MM.1S (cell line): ENCODE data around the gene NDUFAF8.

ENCODE experiments used
- DNase-seq: peaks from one replicate; pipeline ENCODE4 v3.0.0-alpha.2; 2015
- H2AFZ ChIP-seq: fragments of 300-600 bp; sonication (generic); 2 replicates; pipeline ENCODE4 v1.6.0; 2016; ENCODE audit warnings: antibody characterized with exemption, low read length
- H3F3A ChIP-seq: fragments of 300-600 bp; sonication (generic); 2 replicates; pipeline ENCODE4 v1.6.1; 2016; ENCODE audit warnings: mild to moderate bottlenecking, antibody characterized with exemption, low read length, moderate library complexity, mixed read lengths; ENCODE audit not compliant: insufficient read depth
- H3K27ac ChIP-seq: fragments of 300-600 bp; sonication (generic); 2 replicates; pipeline ENCODE4 v1.5.1; 2016; ENCODE audit warnings: mild to moderate bottlenecking, low read length
- H3K27me3 ChIP-seq: fragments of 300-600 bp; sonication (generic); replicated peaks from 2 replicates; pipeline ENCODE4 v1.6.0; 2016; ENCODE audit warnings: low read length; ENCODE audit not compliant: insufficient read depth
- H3K36me3 ChIP-seq: fragments of 300-600 bp; sonication (generic); replicated peaks from 2 replicates; pipeline ENCODE4 v1.6.1; 2016; ENCODE audit warnings: mild to moderate bottlenecking, low read length, mixed read lengths; ENCODE audit not compliant: insufficient read depth
- H3K4me1 ChIP-seq: fragments of 300-600 bp; sonication (generic); 2 replicates; pipeline ENCODE4 v1.6.1; 2016; ENCODE audit warnings: low read length, mixed read lengths
- H3K4me2 ChIP-seq: fragments of 300-600 bp; sonication (generic); 2 replicates; pipeline ENCODE4 v1.6.0; 2016; ENCODE audit warnings: low read depth, low read length
- H3K4me3 ChIP-seq: fragments of 300-600 bp; sonication (generic); 2 replicates; pipeline ENCODE4 v1.5.1; 2016; ENCODE audit warnings: low read length, mixed read lengths
- H3K79me2 ChIP-seq: fragments of 300-600 bp; sonication (generic); 2 replicates; pipeline ENCODE4 v1.6.1; 2016; ENCODE audit warnings: mixed run types, low read length, mixed read lengths
- H3K9ac ChIP-seq: fragments of 300-600 bp; sonication (generic); 2 replicates; pipeline ENCODE4 v1.6.1; 2016; ENCODE audit warnings: low read length, mixed read lengths
- H3K9me2 ChIP-seq: fragments of 300-600 bp; sonication (generic); replicated peaks from 2 replicates; pipeline ENCODE4 v1.6.1; 2016; ENCODE audit warnings: mild to moderate bottlenecking, low read length, mixed read lengths; ENCODE audit not compliant: insufficient read depth
- H3K9me3 ChIP-seq: fragments of 300-600 bp; sonication (generic); replicated peaks from 2 replicates; pipeline ENCODE4 v1.6.1; 2016; ENCODE audit warnings: mild to moderate bottlenecking, low read length, mixed read lengths; ENCODE audit not compliant: insufficient read depth
- H4K20me1 ChIP-seq: fragments of 300-600 bp; sonication (generic); 2 replicates; pipeline ENCODE4 v1.6.1; 2016; ENCODE audit warnings: mild to moderate bottlenecking, low read length, moderate library complexity, mixed read lengths; ENCODE audit not compliant: insufficient read depth
- CTCF ChIP-seq: fragments of 300-600 bp; sonication (generic); IDR thresholded peaks from 2 replicates; pipeline ENCODE4 v1.5.1; 2016; ENCODE audit warnings: antibody characterized with exemption, low read length, mixed read lengths
- EZH2 ChIP-seq: fragments of 300-600 bp; sonication (generic); optimal IDR thresholded peaks from 2 replicates; pipeline ENCODE3; 2017; ENCODE audit warnings: low read depth, mild to moderate bottlenecking, antibody characterized with exemption, low read length, mixed read lengths
- EZH2phosphoT487 ChIP-seq: fragments of 300-600 bp; sonication (generic); IDR thresholded peaks from 2 replicates; pipeline ENCODE4 v1.6.1; 2018; ENCODE audit warnings: antibody characterized with exemption, low read length

The NDUFAF8 gene

GRCh38 chr17:81233811-81234505 lies 5.2 kb upstream of the NDUFAF8 start:
- no peak for DNase-seq
- Histone ChIP-seq H4K20me1 (no peaks in the 10 kb centered on the region), H3K27ac (no peak overlapping the region), H3K79me2 (peaks cover 38% of the 10 kb centered on the region), H3K36me3 (no peaks in the 10 kb centered on the region), H3F3A (no peaks in the 10 kb centered on the region), H3K9me3 (no peaks in the 10 kb centered on the region), H3K4me1 (peaks cover 6% of the 10 kb centered on the region), H3K9ac (no peak overlapping the region), H3K4me2 (no peak overlapping the region), H3K9me2 (no peaks in the 10 kb centered on the region), H2AFZ (no peak overlapping the region), H3K4me3 (no peak overlapping the region), H3K27me3 (no peaks in the 10 kb centered on the region)
- TF ChIP-seq EZH2phosphoT487, result no peak
- no peak for TF ChIP-seq CTCF

- H3K9me2 ChIP-seq, result no peaks in the 10 kb centered on the region
- H3K27me3 ChIP-seq, result no peaks in the 10 kb centered on the region
- H2AFZ ChIP-seq, result no peak overlapping the region
- no peaks in the 10 kb centered on the region for H3F3A ChIP-seq
- H3K36me3 ChIP-seq, result no peaks in the 10 kb centered on the region
- peaks cover 6% of the 10 kb centered on the region for H3K4me1 ChIP-seq
- no peak for TF ChIP-seq EZH2phosphoT487
- no peak for TF ChIP-seq CTCF
- no peak for TF ChIP-seq EZH2
- no peaks in the 10 kb centered on the region for H4K20me1 ChIP-seq
- no peak overlapping the region for H3K4me2 ChIP-seq
- no peak overlapping the region for H3K4me3 ChIP-seq
- H3K27ac ChIP-seq, result no peak overlapping the region
- no peaks in the 10 kb centered on the region for H3K9me3 ChIP-seq
- DNase-seq, result no peak
- H3K9ac ChIP-seq, result no peak overlapping the region
- peaks cover 41% of the 10 kb centered on the region for H3K79me2 ChIP-seq
These were observed 4.6 kb upstream of the NDUFAF8 start for GRCh38 chr17:81234506-81234855.

- Histone ChIP-seq H3K4me1 (peaks cover 6% of the 10 kb centered on the region), H3K79me2 (peaks cover 48% of the 10 kb centered on the region), H2AFZ (no peak overlapping the region), H4K20me1 (no peaks in the 10 kb centered on the region), H3K27ac (no peak overlapping the region), H3K9me3 (no peaks in the 10 kb centered on the region), H3K4me3 (no peak overlapping the region), H3K9ac (no peak overlapping the region), H3F3A (peaks cover 5% of the 10 kb centered on the region; the same call in 1 of the 2 replicates), H3K36me3 (no peaks in the 10 kb centered on the region), H3K4me2 (no peak overlapping the region), H3K9me2 (no peaks in the 10 kb centered on the region), H3K27me3 (no peaks in the 10 kb centered on the region)
- DNase-seq, result no peak
- no peak for TF ChIP-seq EZH2phosphoT487
- TF ChIP-seq EZH2, result no peak
- no peak for TF ChIP-seq CTCF
These were observed 3.9 kb upstream of the NDUFAF8 start for GRCh38 chr17:81234940-81235821.
